NCI-H128 (cell line): ENCODE data around the gene PCDHA1.
"Not testable (repeated sequence)": the region's sequence is repeated elsewhere in the genome, so short reads cannot be mapped to it uniquely, and the experiment has no call there.

Experiments
- DNase-seq: peaks from one replicate; lab custom pipeline; 2025; ENCODE audit not compliant: unreplicated experiment; lab: John Stamatoyannopoulos, UW

PCDHA1 gene

DNA sequence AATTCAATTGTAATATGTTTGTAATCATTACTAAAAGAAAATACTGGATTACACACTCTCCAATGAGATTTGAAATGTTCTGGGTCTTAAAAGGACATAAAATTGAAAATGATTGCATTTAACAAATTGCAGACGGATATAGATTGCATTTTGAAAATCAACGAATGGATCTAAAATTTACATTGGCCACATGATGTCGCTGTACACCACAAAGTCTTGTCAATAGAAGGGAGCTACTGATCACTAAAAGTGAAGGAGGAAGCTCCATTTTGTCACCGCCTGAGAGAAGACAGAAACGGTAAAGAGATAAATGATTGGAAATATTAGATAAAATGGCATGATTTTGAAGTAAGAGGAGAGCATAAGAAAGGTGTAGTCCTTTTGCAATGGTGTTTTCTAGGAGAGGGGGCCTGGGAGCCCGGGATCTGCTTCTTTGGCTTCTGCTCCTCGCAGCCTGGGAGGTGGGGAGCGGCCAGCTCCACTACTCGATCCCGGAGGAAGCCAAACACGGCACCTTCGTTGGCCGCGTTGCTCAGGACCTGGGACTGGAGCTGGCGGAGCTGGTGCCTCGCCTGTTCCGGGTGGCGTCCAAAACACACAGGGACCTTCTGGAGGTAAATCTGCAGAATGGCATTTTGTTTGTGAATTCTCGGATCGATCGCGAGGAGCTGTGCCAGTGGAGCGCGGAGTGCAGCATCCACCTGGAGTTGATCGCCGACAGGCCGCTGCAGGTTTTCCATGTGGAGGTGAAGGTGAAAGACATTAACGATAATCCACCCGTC lies at the start of gene PCDHA1:
Gene PCDHA1 (plus strand): TSS at position 236 of the 782 bp plus-strand sequence.
- DNase-seq = peak; percentile 0

DNA sequence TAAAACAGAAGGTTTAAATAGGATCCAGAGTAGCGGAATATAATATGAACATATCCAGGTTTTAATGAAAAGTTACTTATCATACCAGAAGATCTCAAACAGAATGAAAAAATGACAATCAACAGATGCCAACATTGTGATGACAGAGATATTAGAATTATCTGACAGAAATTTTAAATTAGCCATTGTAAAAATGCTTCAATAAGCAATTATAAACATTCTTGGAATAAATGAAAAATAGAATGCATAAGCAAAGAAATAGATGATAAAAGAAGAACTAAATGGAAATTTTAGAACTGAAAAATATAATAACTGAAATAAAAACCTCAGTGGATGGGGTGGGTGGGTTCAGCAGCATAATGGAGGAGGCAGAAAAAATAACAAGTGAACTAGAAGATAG lies 48.5 kb upstream of the PCDHA1 start:
- no peak for DNase-seq

DNA sequence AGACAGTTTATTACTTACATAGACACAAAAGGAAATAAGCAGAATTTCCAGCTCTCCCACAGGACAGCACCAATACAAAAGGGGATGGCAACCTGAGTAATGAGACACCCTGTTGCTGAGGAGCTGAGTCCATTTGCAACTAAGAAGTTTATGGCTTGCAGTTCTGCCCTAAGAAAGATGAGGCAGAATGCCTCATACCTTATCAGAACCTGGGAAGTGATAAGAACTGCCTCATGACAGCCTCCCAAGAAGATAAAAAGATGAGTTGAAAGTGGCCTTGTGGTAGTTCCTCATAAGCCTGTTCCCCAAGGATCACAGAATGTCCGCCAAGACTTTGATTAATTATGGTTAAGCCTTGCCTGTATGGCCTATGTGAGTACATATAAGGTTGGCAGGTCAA lies 44.0 kb upstream of the PCDHA1 start:
- no peak for DNase-seq

DNA sequence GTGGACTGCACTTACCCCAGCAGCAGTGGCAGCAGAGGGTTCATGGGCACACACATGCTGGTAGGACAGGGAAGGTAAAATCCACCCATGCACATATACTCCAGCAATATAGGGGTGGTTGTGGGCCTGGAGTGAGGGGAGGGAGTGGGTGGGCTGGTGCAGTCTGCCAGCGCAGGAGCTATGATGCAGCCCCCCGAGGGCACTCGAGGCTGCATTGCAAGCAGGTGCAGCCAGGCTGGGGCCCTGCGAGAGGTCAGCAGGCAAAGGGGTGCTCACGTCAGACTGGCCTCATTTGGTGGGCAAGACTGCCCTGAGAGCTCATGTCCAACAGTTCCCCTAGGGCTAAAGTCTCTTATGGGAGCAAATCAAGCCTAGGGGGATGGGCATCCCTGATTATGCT lies 32.4 kb upstream of the PCDHA1 start:
- DNase-seq = no peak

DNA sequence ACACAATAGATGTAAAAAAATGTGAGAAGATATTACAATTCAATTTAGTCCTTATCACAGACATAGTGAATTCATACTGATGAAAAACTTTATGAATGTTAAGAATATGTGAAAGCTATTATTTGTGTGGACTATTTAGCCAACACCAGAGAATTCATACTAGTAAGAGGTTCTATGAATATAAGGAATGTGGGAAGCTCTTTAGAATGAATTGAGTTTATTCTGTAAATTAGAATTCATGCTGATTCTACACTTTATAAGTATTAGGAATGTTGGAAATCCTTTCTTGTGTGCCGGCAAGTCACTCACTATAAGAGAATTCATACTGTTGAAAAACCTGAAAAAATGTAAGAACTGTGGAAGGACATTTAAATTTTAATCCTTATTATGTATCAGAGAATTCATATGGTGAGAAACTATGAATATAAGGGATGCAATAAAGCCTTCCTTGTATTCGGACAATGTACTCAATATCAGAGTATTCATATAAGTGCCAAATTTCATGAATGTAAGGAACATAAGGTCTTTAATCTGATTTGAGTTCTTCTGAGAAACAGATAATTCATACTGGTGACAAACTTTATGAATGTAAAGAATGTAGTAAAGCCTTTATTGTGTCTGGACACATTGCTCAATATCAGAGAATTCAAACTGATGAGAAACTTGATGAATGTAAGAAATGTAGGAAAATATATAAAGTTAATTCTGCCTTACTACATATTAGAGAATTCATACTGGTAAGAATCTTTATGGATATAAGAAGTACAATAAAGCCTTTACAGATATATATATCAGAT lies 21.6 kb upstream of the PCDHA1 start:
- DNase-seq = no peak

- DNase-seq = no peak
Observed at GRCh38 chr5:140767444-140767843, 18.5 kb upstream of the PCDHA1 start.

DNA sequence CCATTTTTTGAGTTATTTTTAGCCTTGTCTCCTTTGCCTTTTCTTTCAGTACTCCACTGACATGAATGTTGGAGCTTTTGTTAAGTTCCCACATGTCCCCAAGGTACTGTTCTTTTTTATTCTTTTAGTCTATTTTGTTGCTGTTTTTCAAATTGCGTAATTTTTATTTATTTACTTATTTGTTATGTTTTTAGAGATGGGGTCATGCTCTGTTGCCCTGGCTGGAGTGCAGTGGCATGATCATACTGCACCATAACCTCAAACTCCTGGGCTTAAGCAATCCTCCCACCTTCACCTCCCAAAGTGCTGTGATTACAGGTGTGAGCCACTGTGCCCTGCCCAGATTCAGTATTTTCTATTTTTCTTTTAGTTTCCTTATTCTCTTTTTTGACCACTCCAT lies 5.4 kb upstream of the PCDHA1 start:
- no peak for DNase-seq

GRCh38 chr5:140787422-140787821 lies 1.5 kb downstream of the PCDHA1 start:
- DNase-seq = not testable (repeated sequence)

- DNase-seq = not testable (repeated sequence)
Observed at GRCh38 chr5:140787849-140788504, 2.0 kb downstream of the PCDHA1 start.

GRCh38 chr5:140791089-140791488 lies 5.1 kb downstream of the PCDHA1 start:
- no peak for DNase-seq

GRCh38 chr5:140794595-140795258 lies 8.8 kb downstream of the PCDHA1 start, which contains the start of gene PCDHA2:
PCDHA2 (plus strand) TSS chr5:140794852.
- peak; percentile 59 for DNase-seq

- DNase-seq = peak; percentile 45
Observed at GRCh38 chr5:140795259-140795641, 9.3 kb downstream of the PCDHA1 start.

- not testable (repeated sequence) for DNase-seq
Observed at GRCh38 chr5:140796072-140796717, 10.3 kb downstream of the PCDHA1 start.

- no peak for DNase-seq
Observed at GRCh38 chr5:140796718-140797095, 10.8 kb downstream of the PCDHA1 start.

DNA sequence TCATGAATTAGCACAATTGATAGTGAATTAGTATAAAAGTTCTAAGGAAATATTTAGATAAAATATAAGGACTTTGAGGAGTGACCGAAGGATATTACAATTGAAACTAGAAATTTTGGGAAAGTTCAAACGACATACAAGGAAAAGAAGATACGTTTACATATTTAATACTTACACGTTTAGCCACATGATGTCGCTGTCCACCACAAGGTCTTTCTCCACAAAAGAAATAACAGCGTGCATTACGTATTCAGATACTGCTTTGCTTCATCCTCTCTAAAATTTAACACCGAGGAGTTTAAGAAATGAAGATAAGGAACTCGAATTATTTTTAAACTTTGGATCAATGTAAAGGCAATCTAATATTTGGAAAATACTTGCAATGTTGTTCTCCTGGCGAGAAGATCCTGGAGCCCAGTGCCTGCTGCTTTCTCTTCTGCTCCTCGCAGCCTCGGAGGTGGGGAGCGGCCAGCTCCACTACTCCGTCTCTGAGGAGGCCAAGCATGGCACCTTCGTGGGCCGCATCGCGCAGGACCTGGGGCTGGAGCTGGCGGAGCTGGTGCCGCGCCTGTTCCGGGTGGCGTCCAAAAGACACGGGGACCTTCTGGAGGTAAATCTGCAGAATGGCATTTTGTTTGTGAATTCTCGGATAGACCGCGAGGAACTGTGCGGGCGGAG lies 15.0 kb downstream of the PCDHA1 start, which contains the start of gene PCDHA3:
Gene PCDHA3 (plus strand): TSS at position 242 of the 678 bp plus-strand sequence.
- no peak for DNase-seq

- no peak for DNase-seq
Observed at GRCh38 chr5:140801494-140801841, 15.5 kb downstream of the PCDHA1 start.

DNA sequence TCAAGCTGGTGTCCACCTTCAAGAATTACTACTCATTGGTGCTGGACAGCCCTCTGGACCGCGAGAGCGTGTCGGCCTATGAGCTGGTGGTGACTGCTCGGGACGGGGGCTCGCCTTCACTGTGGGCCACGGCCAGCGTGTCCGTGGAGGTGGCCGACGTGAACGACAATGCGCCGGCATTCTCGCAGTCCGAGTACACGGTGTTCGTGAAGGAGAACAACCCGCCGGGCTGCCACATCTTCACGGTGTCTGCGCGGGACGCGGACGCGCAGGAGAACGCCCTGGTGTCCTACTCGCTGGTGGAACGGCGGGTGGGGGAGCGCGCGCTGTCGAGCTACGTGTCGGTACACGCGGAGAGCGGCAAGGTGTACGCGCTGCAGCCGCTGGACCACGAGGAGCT lies 16.4 kb downstream of the PCDHA1 start:
- DNase-seq = not testable (repeated sequence)

DNA sequence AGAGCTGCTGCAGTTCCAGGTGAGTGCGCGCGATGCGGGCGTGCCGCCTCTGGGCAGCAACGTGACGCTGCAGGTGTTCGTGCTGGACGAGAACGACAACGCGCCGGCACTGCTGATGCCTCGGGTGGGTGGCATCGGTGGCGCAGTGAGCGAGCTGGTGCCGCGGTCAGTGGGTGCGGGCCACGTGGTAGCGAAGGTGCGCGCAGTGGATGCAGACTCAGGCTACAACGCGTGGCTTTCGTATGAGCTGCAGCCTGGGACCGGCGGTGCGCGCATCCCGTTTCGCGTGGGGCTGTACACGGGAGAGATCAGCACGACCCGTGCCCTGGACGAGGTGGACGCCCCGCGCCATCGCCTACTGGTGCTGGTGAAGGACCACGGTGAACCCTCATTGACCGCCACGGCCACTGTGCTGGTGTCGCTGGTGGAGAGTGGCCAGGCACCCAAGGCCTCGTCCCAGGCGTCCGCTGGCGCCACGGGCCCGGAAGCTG lies 16.9 kb downstream of the PCDHA1 start:
- DNase-seq = no peak

DNA sequence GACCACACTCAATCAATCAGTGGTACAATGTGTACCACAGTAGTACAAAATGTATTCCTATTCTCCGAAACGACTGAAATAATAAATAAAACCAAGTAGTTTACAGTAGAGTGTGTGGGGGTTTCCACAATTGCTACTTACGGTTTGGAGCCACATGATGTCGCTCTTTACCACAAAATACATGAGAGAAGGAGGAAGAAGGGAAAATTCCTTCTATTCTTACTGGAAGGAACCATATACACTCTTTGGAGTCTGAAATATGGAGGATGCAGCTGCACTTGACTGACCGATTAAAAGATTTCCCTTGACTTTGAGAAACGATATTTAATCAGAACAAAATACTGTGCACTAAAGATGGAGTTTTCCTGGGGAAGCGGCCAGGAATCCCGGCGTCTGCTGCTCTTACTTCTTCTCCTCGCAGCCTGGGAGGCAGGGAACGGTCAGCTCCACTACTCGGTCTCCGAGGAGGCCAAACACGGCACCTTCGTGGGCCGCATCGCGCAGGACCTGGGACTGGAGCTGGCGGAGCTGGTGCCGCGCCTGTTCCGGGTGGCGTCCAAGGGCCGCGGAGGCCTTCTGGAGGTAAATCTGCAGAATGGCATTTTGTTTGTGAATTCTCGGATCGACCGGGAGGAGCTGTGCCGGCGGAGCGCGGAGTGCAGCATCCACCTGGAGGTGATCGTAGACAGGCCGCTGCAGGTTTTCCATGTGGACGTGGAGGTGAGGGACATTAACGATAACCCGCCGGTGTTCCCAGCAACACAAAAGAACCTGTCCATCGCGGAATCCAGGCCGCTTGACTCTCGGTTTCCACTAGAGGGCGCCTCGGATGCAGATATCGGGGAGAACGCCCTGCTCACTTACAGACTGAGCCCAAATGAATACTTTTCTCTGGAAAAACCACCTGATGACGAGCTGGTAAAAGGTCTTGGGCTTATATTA lies 21.2 kb downstream of the PCDHA1 start, which contains the start of gene PCDHA4:
Gene PCDHA4 (plus strand): TSS at position 235 of the 942 bp plus-strand sequence.
- no peak for DNase-seq
